DOHH2 (cell line): ENCODE results near the gene RABGAP1L.

Experiments used
- EZH2phosphoT487 ChIP-seq: fragments of 200-600 bp; sonication (generic); IDR thresholded peaks from 2 replicates; pipeline ENCODE4 v1.6.1; 2017; ENCODE audit warnings: borderline replicate concordance, mild to moderate bottlenecking, antibody characterized with exemption, low read length, moderate library complexity, mixed read lengths
- TF ChIP-seq, protein P1 (sequence below): fragments of 200-600 bp; sonication (generic); IDR thresholded peaks from one replicate; pipeline ENCODE4 v1.5.1; 2014; ENCODE audit warnings: antibody characterized with exemption, mild to moderate bottlenecking, low read depth, low read length; ENCODE audit not compliant: poor library complexity, severe bottlenecking

DNA sequence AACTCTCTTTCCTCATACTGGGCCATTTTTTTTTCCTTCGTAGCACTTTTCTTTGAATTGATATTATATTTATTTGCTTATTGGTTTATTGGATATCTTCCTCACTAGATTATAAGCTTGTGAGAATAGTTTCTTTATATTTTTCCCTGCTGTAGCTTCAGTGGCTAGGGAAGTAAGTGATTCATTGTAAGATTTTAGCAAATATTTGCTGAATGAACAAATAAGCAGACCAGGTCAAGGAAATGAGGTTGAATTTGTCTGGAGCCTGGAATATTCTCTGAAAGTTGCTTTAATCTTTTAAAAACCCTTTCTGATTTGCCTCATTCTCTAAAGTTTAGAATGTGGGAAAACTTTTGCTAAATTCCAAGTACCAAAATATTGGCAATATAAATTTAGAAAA, 80.2 kb downstream of the RABGAP1L start:
- TF ChIP-seq EZH2phosphoT487: no peak
- TF ChIP-seq, protein P1, sequence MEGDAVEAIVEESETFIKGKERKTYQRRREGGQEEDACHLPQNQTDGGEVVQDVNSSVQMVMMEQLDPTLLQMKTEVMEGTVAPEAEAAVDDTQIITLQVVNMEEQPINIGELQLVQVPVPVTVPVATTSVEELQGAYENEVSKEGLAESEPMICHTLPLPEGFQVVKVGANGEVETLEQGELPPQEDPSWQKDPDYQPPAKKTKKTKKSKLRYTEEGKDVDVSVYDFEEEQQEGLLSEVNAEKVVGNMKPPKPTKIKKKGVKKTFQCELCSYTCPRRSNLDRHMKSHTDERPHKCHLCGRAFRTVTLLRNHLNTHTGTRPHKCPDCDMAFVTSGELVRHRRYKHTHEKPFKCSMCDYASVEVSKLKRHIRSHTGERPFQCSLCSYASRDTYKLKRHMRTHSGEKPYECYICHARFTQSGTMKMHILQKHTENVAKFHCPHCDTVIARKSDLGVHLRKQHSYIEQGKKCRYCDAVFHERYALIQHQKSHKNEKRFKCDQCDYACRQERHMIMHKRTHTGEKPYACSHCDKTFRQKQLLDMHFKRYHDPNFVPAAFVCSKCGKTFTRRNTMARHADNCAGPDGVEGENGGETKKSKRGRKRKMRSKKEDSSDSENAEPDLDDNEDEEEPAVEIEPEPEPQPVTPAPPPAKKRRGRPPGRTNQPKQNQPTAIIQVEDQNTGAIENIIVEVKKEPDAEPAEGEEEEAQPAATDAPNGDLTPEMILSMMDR: no peak
